ENCODE results near the gene CDH3. TPM values are rescaled to one million over a fixed set of nuclear protein-coding genes. Genes with fewer than 3 reads are reported as not detected.

The CDH3 gene
- total and polyA plus RNA-seq, 2 of the 13 experiments (the other 11 are each of a cell fraction or from before 2014, with no cell fraction given) = 0.11 TPM; not detected in 1

DNA sequence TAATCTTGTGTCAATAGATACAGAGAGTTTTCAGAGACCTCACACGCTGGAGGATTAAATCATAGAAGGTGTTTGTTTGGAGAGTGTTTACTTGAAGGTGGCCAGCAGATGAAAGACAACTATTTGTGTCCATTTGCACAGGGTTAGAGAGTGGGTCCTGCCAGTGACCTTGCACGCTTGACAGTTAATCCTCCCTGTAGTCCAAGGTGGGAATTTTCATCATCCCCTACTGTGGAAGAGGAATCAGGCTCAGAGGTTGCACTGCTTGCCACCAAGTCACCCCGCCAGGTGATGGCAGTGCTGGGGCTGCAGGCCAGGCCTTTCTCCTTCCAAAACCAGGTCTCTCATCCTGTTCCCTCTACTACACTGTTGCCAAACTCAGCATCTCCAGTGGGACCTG is 104.3 kb downstream of the CDH3 start (continued):
- TF ChIP-seq HNF4A (CRISPR knock-in tag; IDR thresholded peaks at IDR 0.05) (peak; percentile 60), ZFX (CRISPR knock-in tag; IDR thresholded peaks at IDR 0.05; ENCODE audit: low read depth) (peak; percentile 32; the same call in 1 of the 2 replicates), ZNF234 (CRISPR knock-in tag; conservative IDR thresholded peaks at IDR 0.05) (no peak), ZNF251 (CRISPR knock-in tag; IDR thresholded peaks at IDR 0.05) (no peak), U2AF2 (IDR thresholded peaks at IDR 0.05; ENCODE audit: low read depth, low read length) (no peak), DMAP1 (CRISPR knock-in tag; IDR thresholded peaks at IDR 0.05) (no peak), ZNF530 (CRISPR knock-in tag; IDR thresholded peaks at IDR 0.05; ENCODE audit: low read depth) (no peak), CEBPG (CRISPR knock-in tag; IDR thresholded peaks at IDR 0.05) (peak; percentile 60), HOXA3 (CRISPR knock-in tag; IDR thresholded peaks at IDR 0.05) (peak; percentile 29; the same call in 1 of the 2 replicates), MAFF (IDR thresholded peaks at IDR 0.05; ENCODE audit: low read depth, low read length) (no peak), FOXO1 (CRISPR knock-in tag; IDR thresholded peaks at IDR 0.05) (peak; percentile 77), SNAPC2 (CRISPR knock-in tag; IDR thresholded peaks at IDR 0.05) (0 out of 2 replicates have a peak, but pooled peaks have one; percentile 73), SOX6 (IDR thresholded peaks at IDR 0.05) (no peak), SOX6 (CRISPR knock-in tag; IDR thresholded peaks at IDR 0.05) (peak; percentile 89), ZNF34 (CRISPR knock-in tag; IDR thresholded peaks at IDR 0.05; ENCODE audit: borderline replicate concordance) (no peak), ZNF264 (CRISPR knock-in tag; IDR thresholded peaks at IDR 0.05) (0 out of 2 replicates have a peak, but pooled peaks have one; percentile 10)
- TF ChIP-seq, protein P1, sequence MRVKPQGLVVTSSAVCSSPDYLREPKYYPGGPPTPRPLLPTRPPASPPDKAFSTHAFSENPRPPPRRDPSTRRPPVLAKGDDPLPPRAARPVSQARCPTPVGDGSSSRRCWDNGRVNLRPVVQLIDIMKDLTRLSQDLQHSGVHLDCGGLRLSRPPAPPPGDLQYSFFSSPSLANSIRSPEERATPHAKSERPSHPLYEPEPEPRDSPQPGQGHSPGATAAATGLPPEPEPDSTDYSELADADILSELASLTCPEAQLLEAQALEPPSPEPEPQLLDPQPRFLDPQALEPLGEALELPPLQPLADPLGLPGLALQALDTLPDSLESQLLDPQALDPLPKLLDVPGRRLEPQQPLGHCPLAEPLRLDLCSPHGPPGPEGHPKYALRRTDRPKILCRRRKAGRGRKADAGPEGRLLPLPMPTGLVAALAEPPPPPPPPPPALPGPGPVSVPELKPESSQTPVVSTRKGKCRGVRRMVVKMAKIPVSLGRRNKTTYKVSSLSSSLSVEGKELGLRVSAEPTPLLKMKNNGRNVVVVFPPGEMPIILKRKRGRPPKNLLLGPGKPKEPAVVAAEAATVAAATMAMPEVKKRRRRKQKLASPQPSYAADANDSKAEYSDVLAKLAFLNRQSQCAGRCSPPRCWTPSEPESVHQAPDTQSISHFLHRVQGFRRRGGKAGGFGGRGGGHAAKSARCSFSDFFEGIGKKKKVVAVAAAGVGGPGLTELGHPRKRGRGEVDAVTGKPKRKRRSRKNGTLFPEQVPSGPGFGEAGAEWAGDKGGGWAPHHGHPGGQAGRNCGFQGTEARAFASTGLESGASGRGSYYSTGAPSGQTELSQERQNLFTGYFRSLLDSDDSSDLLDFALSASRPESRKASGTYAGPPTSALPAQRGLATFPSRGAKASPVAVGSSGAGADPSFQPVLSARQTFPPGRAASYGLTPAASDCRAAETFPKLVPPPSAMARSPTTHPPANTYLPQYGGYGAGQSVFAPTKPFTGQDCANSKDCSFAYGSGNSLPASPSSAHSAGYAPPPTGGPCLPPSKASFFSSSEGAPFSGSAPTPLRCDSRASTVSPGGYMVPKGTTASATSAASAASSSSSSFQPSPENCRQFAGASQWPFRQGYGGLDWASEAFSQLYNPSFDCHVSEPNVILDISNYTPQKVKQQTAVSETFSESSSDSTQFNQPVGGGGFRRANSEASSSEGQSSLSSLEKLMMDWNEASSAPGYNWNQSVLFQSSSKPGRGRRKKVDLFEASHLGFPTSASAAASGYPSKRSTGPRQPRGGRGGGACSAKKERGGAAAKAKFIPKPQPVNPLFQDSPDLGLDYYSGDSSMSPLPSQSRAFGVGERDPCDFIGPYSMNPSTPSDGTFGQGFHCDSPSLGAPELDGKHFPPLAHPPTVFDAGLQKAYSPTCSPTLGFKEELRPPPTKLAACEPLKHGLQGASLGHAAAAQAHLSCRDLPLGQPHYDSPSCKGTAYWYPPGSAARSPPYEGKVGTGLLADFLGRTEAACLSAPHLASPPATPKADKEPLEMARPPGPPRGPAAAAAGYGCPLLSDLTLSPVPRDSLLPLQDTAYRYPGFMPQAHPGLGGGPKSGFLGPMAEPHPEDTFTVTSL (CRISPR knock-in tag; IDR thresholded peaks at IDR 0.05; ENCODE audit: borderline replicate concordance) = peak; percentile 71; the same call in 1 of the 2 replicates
- TF ChIP-seq, protein P2, sequence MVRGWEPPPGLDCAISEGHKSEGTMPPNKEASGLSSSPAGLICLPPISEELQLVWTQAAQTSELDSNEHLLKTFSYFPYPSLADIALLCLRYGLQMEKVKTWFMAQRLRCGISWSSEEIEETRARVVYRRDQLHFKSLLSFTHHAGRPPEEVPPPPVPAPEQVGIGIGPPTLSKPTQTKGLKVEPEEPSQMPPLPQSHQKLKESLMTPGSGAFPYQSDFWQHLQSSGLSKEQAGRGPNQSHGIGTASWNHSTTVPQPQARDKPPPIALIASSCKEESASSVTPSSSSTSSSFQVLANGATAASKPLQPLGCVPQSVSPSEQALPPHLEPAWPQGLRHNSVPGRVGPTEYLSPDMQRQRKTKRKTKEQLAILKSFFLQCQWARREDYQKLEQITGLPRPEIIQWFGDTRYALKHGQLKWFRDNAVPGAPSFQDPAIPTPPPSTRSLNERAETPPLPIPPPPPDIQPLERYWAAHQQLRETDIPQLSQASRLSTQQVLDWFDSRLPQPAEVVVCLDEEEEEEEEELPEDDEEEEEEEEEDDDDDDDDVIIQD (CRISPR knock-in tag; IDR thresholded peaks at IDR 0.05; ENCODE audit: low read depth) = no peak; the same call in 1 of the 2 replicates
- TF ChIP-seq, protein P3, sequence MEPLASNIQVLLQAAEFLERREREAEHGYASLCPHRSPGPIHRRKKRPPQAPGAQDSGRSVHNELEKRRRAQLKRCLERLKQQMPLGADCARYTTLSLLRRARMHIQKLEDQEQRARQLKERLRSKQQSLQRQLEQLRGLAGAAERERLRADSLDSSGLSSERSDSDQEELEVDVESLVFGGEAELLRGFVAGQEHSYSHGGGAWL (CRISPR knock-in tag; IDR thresholded peaks at IDR 0.05) = no peak
- TF ChIP-seq, protein P4, sequence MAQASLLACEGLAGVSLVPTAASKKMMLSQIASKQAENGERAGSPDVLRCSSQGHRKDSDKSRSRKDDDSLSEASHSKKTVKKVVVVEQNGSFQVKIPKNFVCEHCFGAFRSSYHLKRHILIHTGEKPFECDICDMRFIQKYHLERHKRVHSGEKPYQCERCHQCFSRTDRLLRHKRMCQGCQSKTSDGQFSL (CRISPR knock-in tag; IDR thresholded peaks at IDR 0.05) = no peak
- TF ChIP-seq, protein P5, sequence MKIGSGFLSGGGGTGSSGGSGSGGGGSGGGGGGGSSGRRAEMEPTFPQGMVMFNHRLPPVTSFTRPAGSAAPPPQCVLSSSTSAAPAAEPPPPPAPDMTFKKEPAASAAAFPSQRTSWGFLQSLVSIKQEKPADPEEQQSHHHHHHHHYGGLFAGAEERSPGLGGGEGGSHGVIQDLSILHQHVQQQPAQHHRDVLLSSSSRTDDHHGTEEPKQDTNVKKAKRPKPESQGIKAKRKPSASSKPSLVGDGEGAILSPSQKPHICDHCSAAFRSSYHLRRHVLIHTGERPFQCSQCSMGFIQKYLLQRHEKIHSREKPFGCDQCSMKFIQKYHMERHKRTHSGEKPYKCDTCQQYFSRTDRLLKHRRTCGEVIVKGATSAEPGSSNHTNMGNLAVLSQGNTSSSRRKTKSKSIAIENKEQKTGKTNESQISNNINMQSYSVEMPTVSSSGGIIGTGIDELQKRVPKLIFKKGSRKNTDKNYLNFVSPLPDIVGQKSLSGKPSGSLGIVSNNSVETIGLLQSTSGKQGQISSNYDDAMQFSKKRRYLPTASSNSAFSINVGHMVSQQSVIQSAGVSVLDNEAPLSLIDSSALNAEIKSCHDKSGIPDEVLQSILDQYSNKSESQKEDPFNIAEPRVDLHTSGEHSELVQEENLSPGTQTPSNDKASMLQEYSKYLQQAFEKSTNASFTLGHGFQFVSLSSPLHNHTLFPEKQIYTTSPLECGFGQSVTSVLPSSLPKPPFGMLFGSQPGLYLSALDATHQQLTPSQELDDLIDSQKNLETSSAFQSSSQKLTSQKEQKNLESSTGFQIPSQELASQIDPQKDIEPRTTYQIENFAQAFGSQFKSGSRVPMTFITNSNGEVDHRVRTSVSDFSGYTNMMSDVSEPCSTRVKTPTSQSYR (CRISPR knock-in tag; IDR thresholded peaks at IDR 0.05; ENCODE audit: borderline replicate concordance) = 0 out of 2 replicates have a peak, but pooled peaks have one; percentile 22
